SK-N-MC (cell line): Measurements from ENCODE around the gene COL27A1.
"Not testable (repeated sequence)": the region's sequence is repeated elsewhere in the genome, so short reads cannot be mapped to it uniquely, and the experiment has no call there.

ENCODE experiments used
- EZH2 ChIP-seq: fragments of 200-600 bp; sonication (generic); IDR thresholded peaks from one replicate; pipeline ENCODE4 v1.6.1; 2017; ENCODE audit warnings: antibody characterized with exemption
- POLR2AphosphoS5 ChIP-seq: IDR thresholded peaks from 2 replicates; pipeline ENCODE4 v1.6.1; 2012; ENCODE audit warnings: mild to moderate bottlenecking, low read depth, low read length, borderline replicate concordance

DNA sequence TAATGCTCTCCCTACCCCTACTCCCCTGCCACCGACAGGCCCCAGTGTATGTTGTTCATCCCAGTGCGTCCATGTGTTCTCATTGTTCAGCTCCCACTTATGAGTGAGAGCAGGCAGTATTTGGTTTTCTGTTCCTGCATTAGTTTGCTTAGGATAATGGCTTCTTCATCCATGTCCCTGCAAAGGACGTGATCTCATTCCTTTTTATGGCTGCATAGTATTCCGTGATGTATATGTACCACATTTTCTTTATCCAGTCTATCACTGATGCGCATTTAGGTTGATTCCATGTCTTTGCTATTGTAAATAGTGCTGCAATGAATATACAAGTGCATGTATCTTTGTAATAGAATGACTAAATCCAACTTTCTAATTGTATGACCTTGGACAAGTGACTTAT is 36.1 kb downstream of the COL27A1 start:
- not testable (repeated sequence) for TF ChIP-seq EZH2, POLR2AphosphoS5
